Airway epithelial cell (primary cell): ENCODE measurements around the gene HSP90AA1. TPM values are rescaled to one million over a fixed set of nuclear protein-coding genes. Genes with fewer than 3 reads are reported as not detected.

ENCODE experiments used
- total RNA-seq: library from RNA; depleted of rRNA; stranded (reverse); fragments of >200 nt; gene quantifications from 2 replicates; pipeline ENCODE4 v1.2.3, GENCODE V29; 2015

Gene HSP90AA1
- 546 and 628 TPM in 2 replicates for total RNA-seq

GRCh38 chr14:102086972-102087761 is at the start of gene HSP90AA1:
Gene HSP90AA1 (minus strand): TSS chr14:102087044. CDS start chr14:102086378, 666 bp downstream.

Other genes with a start within 250 kb of the HSP90AA1 start
- gene DYNC1H1, start 122.5 kb downstream of the HSP90AA1 start, total RNA-seq, result 305 and 381 TPM in 2 replicates
- gene WDR20, start 52.9 kb upstream of the HSP90AA1 start, total RNA-seq, result 15.1 and 16.7 TPM in 2 replicates
- 10.4 and 10.8 TPM in 2 replicates for gene MOK, start 218.1 kb upstream of the HSP90AA1 start, total RNA-seq
- 10.7 and 12.9 TPM in 2 replicates for gene ZNF839, start 232.7 kb upstream of the HSP90AA1 start, total RNA-seq